Activated CD8-positive, alpha-beta memory T cell treated with anti-CD3 and anti-CD28 coated beads for 4 hours (primary cell): Measurements from ENCODE around the gene ATP6V1G3.
"Not testable (repeated sequence)": the region's sequence is repeated elsewhere in the genome, so short reads cannot be mapped to it uniquely, and the experiment has no call there.

Experiments used
- DNase-seq, 2 donors: peaks; one replicate each; pipeline ENCODE4 v3.0.0-alpha.2; 2020; ENCODE audit warnings: low read depth in 2 of 2

Gene ATP6V1G3

GRCh38 chr1:198497326-198498102 lies 43.0 kb downstream of the ATP6V1G3 start:
- DNase-seq: no peak

GRCh38 chr1:198496216-198497143 lies 44.0 kb downstream of the ATP6V1G3 start:
- no peak for DNase-seq

GRCh38 chr1:198495631-198496030 lies 44.8 kb downstream of the ATP6V1G3 start:
- DNase-seq: no peak

GRCh38 chr1:198494658-198495103 lies 45.8 kb downstream of the ATP6V1G3 start:
- DNase-seq: no peak

- no peak for DNase-seq
Observed at GRCh38 chr1:198494139-198494538, 46.3 kb downstream of the ATP6V1G3 start.

GRCh38 chr1:198493329-198493728 lies 47.2 kb downstream of the ATP6V1G3 start:
- no peak for DNase-seq

- DNase-seq: no peak
Observed at GRCh38 chr1:198492872-198493271, 47.6 kb downstream of the ATP6V1G3 start.

- no peak for DNase-seq
Observed at GRCh38 chr1:198491596-198491995, 48.9 kb downstream of the ATP6V1G3 start.

- DNase-seq: no peak
Observed at GRCh38 chr1:198491028-198491427, 49.5 kb downstream of the ATP6V1G3 start.

GRCh38 chr1:198490224-198490623 lies 50.3 kb downstream of the ATP6V1G3 start:
- DNase-seq: no peak

GRCh38 chr1:198486903-198487302 lies 53.6 kb downstream of the ATP6V1G3 start:
- DNase-seq: no peak

GRCh38 chr1:198483645-198484044 lies 56.8 kb downstream of the ATP6V1G3 start:
- no peak for DNase-seq

GRCh38 chr1:198483006-198483405 lies 57.5 kb downstream of the ATP6V1G3 start:
- DNase-seq: no peak

GRCh38 chr1:198481661-198482060 lies 58.8 kb downstream of the ATP6V1G3 start:
- no peak for DNase-seq

- no peak for DNase-seq
Observed at GRCh38 chr1:198480876-198481275, 59.6 kb downstream of the ATP6V1G3 start.

GRCh38 chr1:198477354-198477753 lies 63.1 kb downstream of the ATP6V1G3 start:
- not testable (repeated sequence) for DNase-seq
